ENCODE measurements around the gene ELMO1. TPM values are rescaled to one million over a fixed set of nuclear protein-coding genes. Genes with fewer than 3 reads are reported as not detected.
A peak's percentile ranks its signal among the peaks of the same experiment; 100 is the strongest.

The ELMO1 gene
- total and polyA plus RNA-seq, 2 of the 13 experiments (the other 11 are each of a cell fraction or from before 2014, with no cell fraction given), result 0.11 to 0.17 TPM

GRCh38 chr7:36946401-36946739 is 502.3 kb downstream of the ELMO1 start:
- POLR2A ChIA-PET, result no interaction called here
- no peaks in the 10 kb centered on the region for H3K79me2 ChIP-seq (ENCODE audit: insufficient read depth, low read length)
- no TSS peak for BruUV-seq (replicated peaks)
- DNase-seq (ENCODE audit: low spot score), result no peak
- ATAC-seq, result no peak
- no peak overlapping the region for H2AFZ ChIP-seq (ENCODE audit: low read length)
- 0 out of 2 replicates have a peak overlapping the region, but pooled peaks have one; percentile 2 for H3K9ac ChIP-seq (ENCODE audit: insufficient read depth, low read depth, low read length)
- no peaks in the 10 kb centered on the region for H3K36me3 ChIP-seq (replicated peaks in 1 of 2; ENCODE audit: control insufficient read depth in 1 of 2, insufficient read depth in 2 of 2, low read length in 2 of 2)
- H4K20me1 ChIP-seq (ENCODE audit: insufficient read depth, low read length), result no peaks in the 10 kb centered on the region
- no peak for FAIRE-seq
- H3K9me3 ChIP-seq (ENCODE audit: low read length), result no peaks in the 10 kb centered on the region
- H3K4me2 ChIP-seq (ENCODE audit: low read depth, low read length), result peak overlapping the region; percentile 63
- CTCF ChIA-PET (ENCODE audit: low intra/inter-chr PET ratio, low total read pairs), result no interaction called here
- intact Hi-C loops (cut with micrococcal nuclease; ENCODE audit: unreplicated experiment) (loop anchor here (1.0 kb wide), 1 partner anchor 25 kb away; no protein-coding TSS in a partner anchor), in situ Hi-C loops (cut with HindIII; ENCODE audit: extremely low pct_ligation_motif_present, low pct_unique_long_range_greater_than_20kb) (no loop called here)
- 23% methylated on average over 2 of the region's 2 CpGs for WGBS (ENCODE audit: low lambda C conversion rate)
- H3K27ac ChIP-seq (ENCODE audit: extremely low read length, insufficient read depth, low read length), result peak overlapping the region; percentile 47
- H3K27me3 ChIP-seq (ENCODE audit: control insufficient read depth in 1 of 2, insufficient read depth in 2 of 2, low read length in 2 of 2), result 0 out of 5 replicates have a peak, but pooled peaks cover 0 to 4% of the 10 kb centered on the region in 2 experiments
- no peak overlapping the region for H3K4me3 ChIP-seq (replicated peaks in 1 of 3; ENCODE audit: insufficient read depth in 1 of 3, low read depth in 2 of 3, low read length in 3 of 3)
- H3K4me1 ChIP-seq (ENCODE audit: insufficient read depth, low read length), result peaks cover 96% of the 10 kb centered on the region
- TF ChIP-seq FLYWCH1 (CRISPR knock-in tag; IDR thresholded peaks at IDR 0.05) (no peak), U2AF1 (optimal IDR thresholded peaks at IDR 0.05; ENCODE audit: low read depth, low read length) (no peak), SOX6 (IDR thresholded peaks at IDR 0.05) (no peak), SOX6 (CRISPR knock-in tag; IDR thresholded peaks at IDR 0.05) (peak; percentile 89), LCORL (IDR thresholded peaks at IDR 0.05) (no peak), LCORL (CRISPR knock-in tag; IDR thresholded peaks at IDR 0.05) (0 out of 2 replicates have a peak, but pooled peaks have one; percentile 10), ZNF891 (CRISPR knock-in tag; IDR thresholded peaks at IDR 0.05) (no peak), ZNF276 (CRISPR knock-in tag; IDR thresholded peaks at IDR 0.05; ENCODE audit: low read depth) (no peak), PAXIP1 (CRISPR knock-in tag; conservative IDR thresholded peaks at IDR 0.05) (0 out of 2 replicates have a peak, but pooled peaks have one; percentile 12), ZNF24 (IDR thresholded peaks at IDR 0.05) (no peak), TIGD3 (CRISPR knock-in tag; IDR thresholded peaks at IDR 0.05; ENCODE audit: borderline replicate concordance) (no peak), PAWR (CRISPR knock-in tag; IDR thresholded peaks at IDR 0.05; ENCODE audit: borderline replicate concordance) (no peak), ZBTB25 (CRISPR knock-in tag; IDR thresholded peaks at IDR 0.05) (no peak), ZGPAT (CRISPR knock-in tag; IDR thresholded peaks at IDR 0.05) (peak; percentile 37; the same call in 1 of the 2 replicates)

Measured in HepG2 (cell line).